SK-N-MC (cell line): ENCODE measurements around the gene UMOD.

Experiments
- DNase-seq: peaks from one replicate; pipeline ENCODE4 v3.0.0-alpha.2; 2011; ENCODE audit warnings: low read depth, low spot score
- H3K27ac ChIP-seq: fragments of 200-600 bp; sonication (generic); 2 replicates; pipeline ENCODE4 v1.5.1; 2016; ENCODE audit warnings: mixed run types
- H3K36me3 ChIP-seq: fragments of 200-600 bp; sonication (generic); 2 replicates; pipeline ENCODE4 v1.6.1; 2017; ENCODE audit warnings: antibody characterized with exemption, low read length, mixed read lengths; ENCODE audit not compliant: insufficient read depth
- H3K4me3 ChIP-seq: fragments of 200-600 bp; sonication (generic); 2 replicates; pipeline ENCODE4 v1.5.1; 2016
- H3K9ac ChIP-seq: fragments of 200-600 bp; sonication (generic); 2 replicates; pipeline ENCODE4 v1.8.0; 2017; ENCODE audit warnings: mixed run types, mixed read lengths; ENCODE audit not compliant: insufficient read length
- H3K9me3 ChIP-seq: fragments of 200-600 bp; sonication (generic); 2 replicates; pipeline ENCODE4 v1.6.1; 2017; ENCODE audit warnings: low read depth, mild to moderate bottlenecking, antibody characterized with exemption, low read length, moderate library complexity, mixed read lengths
- EZH2 ChIP-seq: fragments of 200-600 bp; sonication (generic); IDR thresholded peaks from one replicate; pipeline ENCODE4 v1.6.1; 2017; ENCODE audit warnings: antibody characterized with exemption
- FOXP2 ChIP-seq: optimal IDR thresholded peaks from 2 replicates; pipeline ENCODE3; 2011; ENCODE audit warnings: mild to moderate bottlenecking, moderate library complexity; ENCODE audit not compliant: insufficient read depth; ENCODE audit errors: extremely low read length, control extremely low read depth
- POLR2AphosphoS5 ChIP-seq: IDR thresholded peaks from 2 replicates; pipeline ENCODE4 v1.6.1; 2012; ENCODE audit warnings: mild to moderate bottlenecking, low read depth, low read length, borderline replicate concordance

UMOD gene

DNA sequence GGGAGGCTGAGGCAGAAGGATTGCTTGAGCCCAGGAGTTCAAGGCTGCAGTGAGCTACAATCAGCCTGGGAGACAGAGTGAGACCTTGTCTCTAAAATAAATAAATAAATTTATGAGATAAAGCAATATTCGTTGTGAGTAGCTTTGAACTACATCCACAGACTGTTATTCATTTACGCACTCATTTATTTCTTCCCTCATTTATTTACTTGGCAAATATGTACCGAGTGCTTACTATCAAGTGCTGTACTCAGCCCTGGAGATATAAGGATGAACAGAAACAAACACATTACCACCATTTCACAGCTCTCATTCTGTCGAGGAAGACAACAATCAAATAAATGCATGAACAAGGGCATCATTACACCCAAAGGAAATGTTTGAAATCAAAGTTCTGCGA lies 24.7 kb upstream of the UMOD start:
- DNase-seq = no peak
- no peak overlapping the region for H3K9ac ChIP-seq
- no peaks in the 10 kb centered on the region for H3K9me3 ChIP-seq
- H3K4me3 ChIP-seq = no peak overlapping the region
- TF ChIP-seq FOXP2 (no peak), EZH2 (no peak), POLR2AphosphoS5 (no peak)
- H3K27ac ChIP-seq = no peak overlapping the region
- H3K36me3 ChIP-seq = no peaks in the 10 kb centered on the region

DNA sequence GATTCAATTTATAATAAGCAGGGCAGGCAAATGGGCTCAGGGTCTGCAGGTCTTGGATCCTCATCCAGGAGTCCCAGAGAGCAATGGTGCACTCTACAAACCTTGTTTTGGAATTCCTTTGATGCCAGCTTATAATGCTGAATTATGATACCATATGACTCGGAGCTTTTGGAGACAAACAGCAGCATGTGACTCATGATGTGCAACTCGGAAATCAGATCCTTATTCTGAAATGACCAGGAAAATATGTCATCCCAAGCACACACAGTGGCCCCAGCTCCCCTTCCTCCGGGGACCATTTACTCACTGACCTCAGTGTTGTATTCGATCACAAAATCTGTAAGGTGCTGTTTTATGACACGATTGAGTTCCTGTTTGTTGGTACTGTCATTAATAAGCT lies 20.2 kb upstream of the UMOD start:
- DNase-seq = no peak
- no peak for TF ChIP-seq FOXP2
- TF ChIP-seq EZH2 = no peak
- Histone ChIP-seq H3K27ac (no peak overlapping the region), H3K4me3 (no peak overlapping the region), H3K36me3 (no peaks in the 10 kb centered on the region), H3K9ac (no peak overlapping the region), H3K9me3 (no peaks in the 10 kb centered on the region)

GRCh38 chr16:20369452-20370054 lies 17.0 kb upstream of the UMOD start:
- Histone ChIP-seq H3K36me3 (no peaks in the 10 kb centered on the region), H3K27ac (no peak overlapping the region)
- DNase-seq = no peak

GRCh38 chr16:20364051-20364450 lies 11.5 kb upstream of the UMOD start:
- Histone ChIP-seq H3K4me3 (no peak overlapping the region), H3K36me3 (no peaks in the 10 kb centered on the region), H3K9ac (no peak overlapping the region), H3K27ac (no peak overlapping the region), H3K9me3 (no peaks in the 10 kb centered on the region)
- no peak for DNase-seq
- no peak for TF ChIP-seq EZH2

More at GRCh38 chr16:20369452-20370054, 17.0 kb upstream of the UMOD start:
- no peak overlapping the region for H3K9ac ChIP-seq
- no peaks in the 10 kb centered on the region for H3K9me3 ChIP-seq
- TF ChIP-seq FOXP2 (no peak), POLR2AphosphoS5 (no peak), EZH2 (no peak)
- H3K4me3 ChIP-seq = no peak overlapping the region

GRCh38 chr16:20363191-20363590 lies 10.7 kb upstream of the UMOD start:
- Histone ChIP-seq H3K36me3 (no peaks in the 10 kb centered on the region), H3K9me3 (no peaks in the 10 kb centered on the region), H3K27ac (no peak overlapping the region), H3K9ac (no peak overlapping the region), H3K4me3 (no peak overlapping the region)
- no peak for TF ChIP-seq POLR2AphosphoS5
- no peak for TF ChIP-seq FOXP2
- no peak for TF ChIP-seq EZH2
- DNase-seq = no peak

GRCh38 chr16:20359997-20360396 lies 7.5 kb upstream of the UMOD start:
- H3K36me3 ChIP-seq = no peaks in the 10 kb centered on the region
- no peaks in the 10 kb centered on the region for H3K9me3 ChIP-seq
- H3K4me3 ChIP-seq = no peak overlapping the region
- no peak for DNase-seq
- H3K9ac ChIP-seq = no peak overlapping the region
- no peak overlapping the region for H3K27ac ChIP-seq
- TF ChIP-seq EZH2 = no peak
- no peak for TF ChIP-seq FOXP2
- no peak for TF ChIP-seq POLR2AphosphoS5

GRCh38 chr16:20355114-20355782 lies 2.7 kb upstream of the UMOD start:
- Histone ChIP-seq H3K36me3 (no peaks in the 10 kb centered on the region), H3K4me3 (no peak overlapping the region), H3K9me3 (no peaks in the 10 kb centered on the region), H3K27ac (no peak overlapping the region), H3K9ac (no peak overlapping the region)
- TF ChIP-seq EZH2 = no peak
- TF ChIP-seq FOXP2 = no peak
- no peak for DNase-seq

DNA sequence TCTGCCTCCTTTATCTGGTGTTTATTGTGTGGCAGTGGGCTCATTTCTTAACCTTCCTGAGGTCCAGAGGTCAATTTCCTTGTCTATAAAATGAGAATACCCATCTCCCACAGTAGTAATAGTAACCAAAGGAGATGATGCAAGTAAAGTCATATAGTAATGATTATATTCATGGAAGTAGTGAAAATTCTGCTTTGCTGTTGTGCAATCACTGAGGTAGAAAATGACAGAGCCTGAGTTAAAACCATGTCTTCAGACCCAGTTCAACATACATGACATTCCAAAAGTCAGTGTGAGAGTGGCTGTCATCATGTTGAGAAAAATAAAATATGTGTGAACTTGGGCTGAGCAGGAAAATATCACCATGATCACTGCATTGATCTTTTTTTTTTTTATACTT lies 864 bp upstream of the UMOD start:
- Histone ChIP-seq H3K27ac (no peak overlapping the region), H3K9me3 (no peaks in the 10 kb centered on the region), H3K36me3 (no peaks in the 10 kb centered on the region), H3K4me3 (no peak overlapping the region), H3K9ac (no peak overlapping the region)
- DNase-seq = no peak
- no peak for TF ChIP-seq POLR2AphosphoS5
- no peak for TF ChIP-seq FOXP2
- TF ChIP-seq EZH2 = no peak

- TF ChIP-seq POLR2AphosphoS5 (no peak), EZH2 (no peak), FOXP2 (no peak)
- H3K9me3 ChIP-seq = no peaks in the 10 kb centered on the region
- H3K9ac ChIP-seq = no peak overlapping the region
- no peak overlapping the region for H3K27ac ChIP-seq
- no peak for DNase-seq
- no peaks in the 10 kb centered on the region for H3K36me3 ChIP-seq
- no peak overlapping the region for H3K4me3 ChIP-seq
These were observed 2.9 kb downstream of the UMOD start for GRCh38 chr16:20349615-20350014.
